HL-60 (cell line): ENCODE measurements around the gene STRA8.
A peak's percentile ranks its signal among the peaks of the same experiment; 100 is the strongest.
"Not testable (repeated sequence)": the region's sequence is repeated elsewhere in the genome, so short reads cannot be mapped to it uniquely, and the experiment has no call there.

Source experiments
- DNase-seq, 2 experiments: peaks; one replicate each; pipeline ENCODE4 v3.0.0-alpha.2; 2010 to 2020; ENCODE audit warnings: low read depth in 1 of 2, low spot score in 1 of 2
- H3K27ac ChIP-seq: fragments of 250-450 bp; sonication (Bioruptor Pico); replicated peaks from 2 replicates; pipeline ENCODE4 v1.5.1; 2020; ENCODE audit warnings: mild to moderate bottlenecking, moderate library complexity
- H3K27me3 ChIP-seq: fragments of 250-450 bp; sonication (Bioruptor Pico); 2 replicates; pipeline ENCODE4 v1.5.1; 2021; ENCODE audit warnings: mild to moderate bottlenecking, moderate library complexity; ENCODE audit not compliant: insufficient read depth, poor library complexity, severe bottlenecking
- H3K4me3 ChIP-seq: replicated peaks from 2 replicates; pipeline ENCODE4 v1.5.1; 2011; ENCODE audit warnings: mild to moderate bottlenecking, control low read depth, low read length; ENCODE audit not compliant: insufficient read depth
- GABPA ChIP-seq: IDR thresholded peaks from 2 replicates; pipeline ENCODE4 v1.6.1; 2012; ENCODE audit warnings: low read depth
- POLR2AphosphoS5 ChIP-seq: IDR thresholded peaks from 2 replicates; pipeline ENCODE4 v1.6.1; 2012; ENCODE audit warnings: low read depth
- SPI1 ChIP-seq: IDR thresholded peaks from 2 replicates; pipeline ENCODE4 v1.6.1; 2012; ENCODE audit warnings: low read depth, mild to moderate bottlenecking, borderline replicate concordance
- TF ChIP-seq, protein P1 (sequence below): IDR thresholded peaks from 2 replicates; pipeline ENCODE4 v1.6.1; 2012; ENCODE audit warnings: low read depth; ENCODE audit not compliant: insufficient replicate concordance
- TF ChIP-seq, protein P2 (sequence below): IDR thresholded peaks from one replicate; pipeline ENCODE4 v1.5.1; 2011; ENCODE audit warnings: low read length, control low read depth, inconsistent platforms; ENCODE audit not compliant: insufficient read depth

Gene STRA8

DNA sequence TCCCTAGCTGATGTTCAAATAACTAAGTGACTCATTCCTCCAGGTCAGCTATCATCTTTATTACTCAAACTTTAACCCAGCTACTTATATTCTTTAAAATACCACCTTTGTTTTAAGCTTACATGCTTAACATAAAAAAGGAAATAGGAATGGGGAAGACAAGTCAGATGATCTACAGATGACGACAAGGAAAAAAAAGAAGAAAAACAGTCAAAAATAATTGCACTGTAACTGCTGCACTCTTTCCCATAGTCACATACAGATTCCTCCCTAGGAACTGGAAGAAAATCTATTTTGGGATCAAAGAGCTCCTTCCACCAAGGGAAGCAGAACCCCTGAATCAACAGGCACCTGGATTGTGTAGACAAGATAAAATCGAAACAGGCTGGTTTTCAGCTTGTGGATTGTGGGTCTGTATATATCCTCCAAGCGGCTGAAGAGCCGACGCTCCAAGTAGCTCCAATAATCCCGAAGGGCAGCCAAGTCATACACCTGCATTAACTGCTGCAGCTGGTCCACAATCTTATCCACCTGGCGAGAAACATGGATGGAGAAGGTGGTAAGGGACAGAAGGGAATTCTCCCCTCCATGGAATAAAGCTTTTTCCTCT is 24.3 kb upstream of the STRA8 start:
- Histone ChIP-seq H3K27ac (peak overlapping the region; percentile 48), H3K27me3 (no peaks in the 10 kb centered on the region), H3K4me3 (no peak overlapping the region)
- no peak for DNase-seq
- TF ChIP-seq SPI1, result peak; percentile 71
- TF ChIP-seq, protein P1, sequence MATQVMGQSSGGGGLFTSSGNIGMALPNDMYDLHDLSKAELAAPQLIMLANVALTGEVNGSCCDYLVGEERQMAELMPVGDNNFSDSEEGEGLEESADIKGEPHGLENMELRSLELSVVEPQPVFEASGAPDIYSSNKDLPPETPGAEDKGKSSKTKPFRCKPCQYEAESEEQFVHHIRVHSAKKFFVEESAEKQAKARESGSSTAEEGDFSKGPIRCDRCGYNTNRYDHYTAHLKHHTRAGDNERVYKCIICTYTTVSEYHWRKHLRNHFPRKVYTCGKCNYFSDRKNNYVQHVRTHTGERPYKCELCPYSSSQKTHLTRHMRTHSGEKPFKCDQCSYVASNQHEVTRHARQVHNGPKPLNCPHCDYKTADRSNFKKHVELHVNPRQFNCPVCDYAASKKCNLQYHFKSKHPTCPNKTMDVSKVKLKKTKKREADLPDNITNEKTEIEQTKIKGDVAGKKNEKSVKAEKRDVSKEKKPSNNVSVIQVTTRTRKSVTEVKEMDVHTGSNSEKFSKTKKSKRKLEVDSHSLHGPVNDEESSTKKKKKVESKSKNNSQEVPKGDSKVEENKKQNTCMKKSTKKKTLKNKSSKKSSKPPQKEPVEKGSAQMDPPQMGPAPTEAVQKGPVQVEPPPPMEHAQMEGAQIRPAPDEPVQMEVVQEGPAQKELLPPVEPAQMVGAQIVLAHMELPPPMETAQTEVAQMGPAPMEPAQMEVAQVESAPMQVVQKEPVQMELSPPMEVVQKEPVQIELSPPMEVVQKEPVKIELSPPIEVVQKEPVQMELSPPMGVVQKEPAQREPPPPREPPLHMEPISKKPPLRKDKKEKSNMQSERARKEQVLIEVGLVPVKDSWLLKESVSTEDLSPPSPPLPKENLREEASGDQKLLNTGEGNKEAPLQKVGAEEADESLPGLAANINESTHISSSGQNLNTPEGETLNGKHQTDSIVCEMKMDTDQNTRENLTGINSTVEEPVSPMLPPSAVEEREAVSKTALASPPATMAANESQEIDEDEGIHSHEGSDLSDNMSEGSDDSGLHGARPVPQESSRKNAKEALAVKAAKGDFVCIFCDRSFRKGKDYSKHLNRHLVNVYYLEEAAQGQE, result no peak

DNA sequence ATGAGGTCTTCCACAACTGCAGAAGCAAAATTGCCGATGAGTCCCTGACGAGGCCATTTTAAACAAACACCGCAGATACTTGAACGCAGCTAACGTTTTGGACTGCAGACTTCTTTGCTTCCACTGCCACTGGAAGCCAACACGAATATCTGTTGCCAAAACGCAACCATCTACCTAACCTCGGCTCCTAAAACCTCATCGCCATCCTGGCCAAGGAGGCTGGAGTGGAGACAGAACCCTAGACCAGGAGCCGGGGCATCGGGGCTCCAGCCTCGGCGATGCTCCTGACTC is 22.8 kb upstream of the STRA8 start:
- Histone ChIP-seq H3K27ac (peak overlapping the region; percentile 62), H3K27me3 (no peaks in the 10 kb centered on the region), H3K4me3 (peak overlapping the region; percentile 63)
- TF ChIP-seq GABPA, result no peak
- TF ChIP-seq, protein P1, result no peak
- TF ChIP-seq SPI1, result no peak
- no peak for DNase-seq

DNA sequence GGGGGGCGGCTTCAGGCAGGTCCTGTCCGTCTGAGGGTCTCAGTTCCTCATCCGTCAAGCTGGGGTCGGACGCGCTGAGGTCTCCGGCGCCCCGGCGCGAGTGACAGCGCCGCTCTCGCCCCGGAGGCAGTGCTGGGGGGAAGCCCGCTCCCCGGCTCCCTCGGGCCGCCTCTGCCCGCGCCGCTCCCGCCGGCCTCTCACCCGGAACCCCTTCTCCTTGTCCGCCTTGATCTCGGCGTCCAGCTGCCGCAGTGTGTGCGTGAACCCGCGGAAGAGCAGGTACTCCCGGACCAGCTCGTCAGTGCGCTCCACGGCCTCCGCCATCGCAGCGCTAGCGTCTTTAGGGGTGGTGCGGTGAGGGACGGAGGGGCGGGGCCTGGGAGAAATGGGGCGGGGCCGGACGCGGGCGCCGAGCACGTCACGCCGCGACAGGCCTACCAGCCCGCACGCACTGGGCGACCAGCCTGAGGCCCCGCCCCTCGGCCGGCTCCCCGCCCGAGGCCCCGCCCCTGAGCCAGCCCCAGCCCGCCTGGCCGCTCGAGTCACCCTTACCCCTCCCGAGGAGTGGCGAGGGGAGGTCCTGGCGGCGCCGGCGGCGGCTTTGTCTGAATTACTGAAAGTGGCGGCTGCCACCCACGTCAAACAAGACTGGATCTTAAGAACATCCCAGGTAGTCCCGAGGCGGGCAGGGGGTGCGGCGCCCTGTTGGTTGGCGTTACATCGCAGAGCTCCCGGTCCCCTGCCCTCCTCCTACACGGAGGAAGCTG is 22.3 kb upstream of the STRA8 start, which contains the start of gene WDR91:
TSS of gene WDR91 (minus strand) at position 348 of the 767 bp plus-strand sequence. CDS start at position 324, 24 bp downstream.
- TF ChIP-seq GABPA (no peak), POLR2AphosphoS5 (peak; percentile 89), SPI1 (no peak)
- TF ChIP-seq, protein P1, result peak; percentile 65
- Histone ChIP-seq H3K27ac (peak within 1 kb of the TSS; percentile 62), H3K27me3 (no peaks in the 10 kb centered on the region), H3K4me3 (peak within 1 kb of the TSS; percentile 63)
- peak; percentile 74 to 91 for DNase-seq

DNA sequence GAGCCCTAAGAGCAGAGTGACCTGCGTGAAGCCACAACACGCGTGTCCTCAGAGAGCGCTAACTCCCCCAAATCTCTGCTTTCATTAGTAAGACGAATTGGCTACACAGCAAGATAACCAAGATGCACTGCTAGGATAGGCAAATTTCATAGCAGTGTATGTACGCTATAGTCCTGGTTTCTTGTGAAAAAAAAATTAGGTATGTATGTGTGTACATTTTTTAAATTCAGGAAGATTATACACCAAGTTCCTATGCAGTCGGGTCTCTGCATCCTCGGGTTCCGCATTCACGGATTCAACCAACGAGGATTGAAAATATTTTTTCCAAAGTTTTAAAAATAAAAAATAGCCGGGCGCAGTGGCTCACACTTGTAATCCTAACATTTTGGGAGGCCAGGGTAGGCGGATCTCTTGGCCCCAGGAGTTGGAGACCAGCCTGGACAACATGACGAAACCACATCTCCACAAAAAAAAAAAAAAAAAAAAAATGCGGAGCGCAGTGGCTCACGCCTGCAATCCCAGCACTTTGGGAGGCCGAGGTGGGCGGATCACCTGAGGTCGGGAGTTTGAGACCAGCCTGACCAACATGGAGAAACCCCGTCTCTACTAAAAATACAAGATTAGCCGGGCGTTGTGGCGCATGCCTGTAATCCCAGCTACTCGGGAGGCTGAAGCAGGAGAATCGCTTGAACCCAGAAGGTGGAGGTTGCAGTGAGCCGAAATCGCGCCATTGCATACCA is 21.5 kb upstream of the STRA8 start:
- H3K4me3 ChIP-seq, result peak overlapping the region; percentile 63
- DNase-seq, H3K27me3 ChIP-seq: not testable (repeated sequence)
- peak overlapping the region; percentile 30; the same call in 1 of the 2 replicates for H3K27ac ChIP-seq

DNA sequence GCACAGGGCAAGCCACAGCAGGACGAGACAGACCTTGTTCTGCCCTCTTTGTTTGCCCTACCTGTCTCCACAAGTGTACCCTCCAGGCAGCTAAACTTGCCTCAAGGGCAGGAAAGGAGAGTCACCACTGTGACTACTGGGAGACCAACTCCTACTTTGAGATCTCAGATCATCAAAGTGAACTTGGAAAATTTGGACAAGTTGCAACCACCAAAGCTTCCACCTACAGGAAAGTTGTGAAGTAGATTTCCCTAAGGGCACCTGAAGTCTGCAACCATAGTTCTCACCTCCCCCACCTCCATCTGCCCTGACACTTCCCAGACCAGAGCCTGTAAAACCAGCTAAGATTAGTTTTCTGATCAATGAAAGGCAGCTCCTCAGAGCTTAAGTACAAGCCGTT is 19.8 kb upstream of the STRA8 start:
- no peak for DNase-seq
- H3K27me3 ChIP-seq, result no peaks in the 10 kb centered on the region
- TF ChIP-seq, protein P2, sequence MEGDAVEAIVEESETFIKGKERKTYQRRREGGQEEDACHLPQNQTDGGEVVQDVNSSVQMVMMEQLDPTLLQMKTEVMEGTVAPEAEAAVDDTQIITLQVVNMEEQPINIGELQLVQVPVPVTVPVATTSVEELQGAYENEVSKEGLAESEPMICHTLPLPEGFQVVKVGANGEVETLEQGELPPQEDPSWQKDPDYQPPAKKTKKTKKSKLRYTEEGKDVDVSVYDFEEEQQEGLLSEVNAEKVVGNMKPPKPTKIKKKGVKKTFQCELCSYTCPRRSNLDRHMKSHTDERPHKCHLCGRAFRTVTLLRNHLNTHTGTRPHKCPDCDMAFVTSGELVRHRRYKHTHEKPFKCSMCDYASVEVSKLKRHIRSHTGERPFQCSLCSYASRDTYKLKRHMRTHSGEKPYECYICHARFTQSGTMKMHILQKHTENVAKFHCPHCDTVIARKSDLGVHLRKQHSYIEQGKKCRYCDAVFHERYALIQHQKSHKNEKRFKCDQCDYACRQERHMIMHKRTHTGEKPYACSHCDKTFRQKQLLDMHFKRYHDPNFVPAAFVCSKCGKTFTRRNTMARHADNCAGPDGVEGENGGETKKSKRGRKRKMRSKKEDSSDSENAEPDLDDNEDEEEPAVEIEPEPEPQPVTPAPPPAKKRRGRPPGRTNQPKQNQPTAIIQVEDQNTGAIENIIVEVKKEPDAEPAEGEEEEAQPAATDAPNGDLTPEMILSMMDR, result no peak
- no peak for TF ChIP-seq POLR2AphosphoS5
- no peak for TF ChIP-seq GABPA
- TF ChIP-seq SPI1, result no peak
- TF ChIP-seq, protein P1, result no peak
- no peak overlapping the region for H3K27ac ChIP-seq
- H3K4me3 ChIP-seq, result no peak overlapping the region
